OCI-LY7 (cell line): ENCODE results near the gene SLC25A42. TPM values are rescaled to one million over a fixed set of nuclear protein-coding genes. Genes with fewer than 3 reads are reported as not detected.

Source experiments
- BruUV-seq: library from RNA; stranded (reverse); fragments of 400-500 nt; replicated peaks from 2 replicates; lab custom pipeline; 2021; lab: Mats Ljungman, UMichigan
- CTCF ChIA-PET: fragments of 300-600 bp; sonication (Branson Sonifier 250); formaldehyde crosslinking; loops from one replicate; lab custom pipeline; 2022; ENCODE audit warnings: antibody characterized with exemption; ENCODE audit not compliant: unreplicated experiment; lab: Charles Lee
- POLR2A ChIA-PET: fragments of 300-600 bp; sonication (Branson Sonifier 250); formaldehyde crosslinking; loops from one replicate; lab custom pipeline; 2022; ENCODE audit warnings: antibody characterized with exemption; lab: Charles Lee
- DNase-seq: peaks from one replicate; pipeline ENCODE4 v3.0.0-alpha.2; 2015; ENCODE audit warnings: low spot score
- H2AFZ ChIP-seq: fragments of 200-600 bp; sonication (generic), shearing (Covaris generic); 2 replicates; pipeline ENCODE4 v1.6.1; 2014; ENCODE audit warnings: mild to moderate bottlenecking, antibody characterized with exemption, low read length, moderate library complexity
- H3K27ac ChIP-seq: fragments of 200-600 bp; sonication (generic); 2 replicates; pipeline ENCODE4 v1.5.1; 2014; ENCODE audit warnings: mixed run types, low read depth, mild to moderate bottlenecking, moderate library complexity, low read length, inconsistent platforms; ENCODE audit not compliant: poor library complexity, severe bottlenecking
- H3K36me3 ChIP-seq: fragments of 200-600 bp; sonication (generic); 2 replicates; pipeline ENCODE4 v1.6.1; 2014; ENCODE audit warnings: mild to moderate bottlenecking, antibody characterized with exemption, low read length, moderate library complexity, mixed read lengths; ENCODE audit not compliant: insufficient read depth
- H3K4me1 ChIP-seq: fragments of 200-600 bp; sonication (generic); 2 replicates; pipeline ENCODE4 v1.5.1; 2014; ENCODE audit warnings: mild to moderate bottlenecking, low read length; ENCODE audit not compliant: insufficient read depth, poor library complexity, severe bottlenecking
- H3K4me2 ChIP-seq: fragments of 200-600 bp; sonication (generic); 2 replicates; pipeline ENCODE4 v1.6.1; 2014; ENCODE audit warnings: mild to moderate bottlenecking, low read length
- H3K4me3 ChIP-seq: fragments of 200-600 bp; sonication (generic); 2 replicates; pipeline ENCODE4 v1.5.1; 2014; ENCODE audit warnings: mild to moderate bottlenecking, low read depth, low read length; ENCODE audit not compliant: poor library complexity, severe bottlenecking
- H3K79me2 ChIP-seq: fragments of 200-600 bp; sonication (generic); 2 replicates; pipeline ENCODE4 v1.6.1; 2016; ENCODE audit warnings: low read depth, mild to moderate bottlenecking, low read length, moderate library complexity, mixed read lengths; ENCODE audit not compliant: insufficient read depth
- H3K9me2 ChIP-seq: fragments of 200-600 bp; sonication (generic); 2 replicates; pipeline ENCODE4 v1.6.1; 2016; ENCODE audit warnings: mild to moderate bottlenecking, low read length, mixed read lengths; ENCODE audit not compliant: insufficient read depth
- H3K9me3 ChIP-seq: fragments of 200-600 bp; sonication (generic); 2 replicates; pipeline ENCODE4 v1.6.1; 2014; ENCODE audit warnings: mild to moderate bottlenecking, mixed run types, low read length, mixed read lengths
- H4K20me1 ChIP-seq: fragments of 200-600 bp; sonication (generic); 2 replicates; pipeline ENCODE4 v1.6.1; 2014; ENCODE audit warnings: mild to moderate bottlenecking, antibody characterized with exemption, low read length, moderate library complexity, mixed read lengths; ENCODE audit not compliant: insufficient read depth
- EZH2phosphoT487 ChIP-seq: fragments of 200-600 bp; sonication (generic); IDR thresholded peaks from 2 replicates; pipeline ENCODE4 v1.6.1; 2018; ENCODE audit warnings: low read depth, borderline replicate concordance, mild to moderate bottlenecking, mixed run types, antibody characterized with exemption, low read length, moderate library complexity, mixed read lengths
- intact Hi-C: fragments of 100-400 bp; cut with micrococcal nuclease; formaldehyde crosslinking; loops from one replicate; pipeline ENCODE4 v1.10.0; 2022; ENCODE audit not compliant: unreplicated experiment
- total RNA-seq, 2 experiments: library from RNA; depleted of rRNA in 1 of 2; stranded (reverse); fragments of >200 nt in 1 of 2; shearing (Covaris generic) in 1 of 2; gene quantifications; 2 replicates each; pipeline ENCODE4 v1.2.3, GENCODE V29; 2014 to 2022
- TF ChIP-seq, protein P1 (sequence below): fragments of 200-600 bp; sonication (generic); conservative IDR thresholded peaks from 2 replicates; pipeline ENCODE4 v1.5.1; 2014; ENCODE audit warnings: mild to moderate bottlenecking, antibody characterized with exemption, low read length, moderate library complexity, mixed read lengths

SLC25A42 gene
- total RNA-seq, 2 experiments from 2014 or later: 13.8 to 23.4 TPM

- H3K79me2 ChIP-seq: no peaks in the 10 kb centered on the region
- BruUV-seq: no TSS peak
- H4K20me1 ChIP-seq: no peaks in the 10 kb centered on the region
- no peak for DNase-seq
- no peaks in the 10 kb centered on the region for H3K9me3 ChIP-seq
- H3K9me2 ChIP-seq: no peaks in the 10 kb centered on the region
- TF ChIP-seq, protein P1, sequence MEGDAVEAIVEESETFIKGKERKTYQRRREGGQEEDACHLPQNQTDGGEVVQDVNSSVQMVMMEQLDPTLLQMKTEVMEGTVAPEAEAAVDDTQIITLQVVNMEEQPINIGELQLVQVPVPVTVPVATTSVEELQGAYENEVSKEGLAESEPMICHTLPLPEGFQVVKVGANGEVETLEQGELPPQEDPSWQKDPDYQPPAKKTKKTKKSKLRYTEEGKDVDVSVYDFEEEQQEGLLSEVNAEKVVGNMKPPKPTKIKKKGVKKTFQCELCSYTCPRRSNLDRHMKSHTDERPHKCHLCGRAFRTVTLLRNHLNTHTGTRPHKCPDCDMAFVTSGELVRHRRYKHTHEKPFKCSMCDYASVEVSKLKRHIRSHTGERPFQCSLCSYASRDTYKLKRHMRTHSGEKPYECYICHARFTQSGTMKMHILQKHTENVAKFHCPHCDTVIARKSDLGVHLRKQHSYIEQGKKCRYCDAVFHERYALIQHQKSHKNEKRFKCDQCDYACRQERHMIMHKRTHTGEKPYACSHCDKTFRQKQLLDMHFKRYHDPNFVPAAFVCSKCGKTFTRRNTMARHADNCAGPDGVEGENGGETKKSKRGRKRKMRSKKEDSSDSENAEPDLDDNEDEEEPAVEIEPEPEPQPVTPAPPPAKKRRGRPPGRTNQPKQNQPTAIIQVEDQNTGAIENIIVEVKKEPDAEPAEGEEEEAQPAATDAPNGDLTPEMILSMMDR: no peak
- no peak for TF ChIP-seq EZH2phosphoT487
- H3K4me3 ChIP-seq: no peak overlapping the region
- ChIA-PET CTCF (no interaction called here), POLR2A (no interaction called here)
- no peaks in the 10 kb centered on the region for H3K4me1 ChIP-seq
- intact Hi-C loops: no loop called here
- H2AFZ ChIP-seq: no peak overlapping the region
- no peak overlapping the region for H3K27ac ChIP-seq
- no peak overlapping the region for H3K4me2 ChIP-seq
- 0 out of 2 replicates have a peak, but pooled peaks cover 8% of the 10 kb centered on the region for H3K36me3 ChIP-seq
These were observed 33.1 kb downstream of the SLC25A42 start for GRCh38 chr19:19096641-19097627.

DNA sequence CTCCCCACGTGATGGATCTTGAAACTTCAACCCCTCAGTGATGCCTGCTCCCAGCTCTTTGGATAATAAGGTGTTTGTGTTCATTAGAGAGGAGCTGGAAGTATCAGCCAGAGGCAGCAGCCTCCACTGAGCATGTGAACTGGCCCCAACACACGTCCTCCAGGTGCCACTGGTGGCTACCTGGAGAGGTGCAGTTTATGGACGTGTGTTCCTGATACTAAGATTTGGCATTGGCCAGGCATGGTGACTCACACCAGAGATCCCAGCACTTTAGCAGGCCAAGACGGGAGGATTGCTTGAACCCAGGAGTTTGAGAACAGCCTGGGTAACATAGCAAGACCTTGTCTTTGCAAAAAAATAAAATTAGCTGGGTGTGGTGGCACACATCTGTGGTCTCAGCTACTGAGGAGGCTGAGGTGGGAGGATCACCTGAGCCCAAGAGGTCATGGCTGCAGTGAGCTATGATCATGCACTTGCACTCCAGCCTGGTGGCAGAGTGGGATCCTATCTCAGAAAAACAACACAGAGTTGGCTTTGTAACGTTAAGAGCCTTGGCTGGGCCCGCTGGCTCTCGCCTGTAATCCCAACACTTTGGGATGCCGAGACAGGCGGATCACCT, 34.4 kb downstream of the SLC25A42 start:
- 0 out of 2 replicates have a peak, but pooled peaks cover 8% of the 10 kb centered on the region for H3K36me3 ChIP-seq
- H3K4me1 ChIP-seq: no peaks in the 10 kb centered on the region
- no peaks in the 10 kb centered on the region for H4K20me1 ChIP-seq
- TF ChIP-seq, protein P1: no peak
- no peaks in the 10 kb centered on the region for H3K9me3 ChIP-seq
- no peaks in the 10 kb centered on the region for H3K79me2 ChIP-seq
- CTCF ChIA-PET: no interaction called here
- BruUV-seq: no TSS peak
- no peaks in the 10 kb centered on the region for H3K9me2 ChIP-seq
- POLR2A ChIA-PET: no interaction called here
- intact Hi-C loops: no loop called here
- no peak overlapping the region for H3K4me3 ChIP-seq
- no peak for DNase-seq
- no peak overlapping the region for H3K4me2 ChIP-seq
- no peak overlapping the region for H2AFZ ChIP-seq
- H3K27ac ChIP-seq: no peak overlapping the region
